GM23338 (cell line): ENCODE results near the gene C14orf93. TPM values are rescaled to one million over a fixed set of nuclear protein-coding genes. Genes with fewer than 3 reads are reported as not detected.

Experiments
- ATAC-seq: fragments of 200-7000 bp; cut with Tn5 transposase; 3 replicates; pipeline ENCODE4 v1.9.1; 2020
- DNase-seq: peaks from one replicate; pipeline ENCODE4 v3.0.0-alpha.2; 2015; ENCODE audit warnings: low spot score
- H2AFZ ChIP-seq: fragments of 200-600 bp; sonication (generic); 2 replicates; pipeline ENCODE4 v1.8.0; 2016; ENCODE audit warnings: antibody characterized with exemption, mild to moderate bottlenecking, moderate library complexity
- H3F3A ChIP-seq: fragments of 200-600 bp; sonication (generic); replicated peaks from 2 replicates; pipeline ENCODE4 v1.8.0; 2017; ENCODE audit warnings: antibody characterized with exemption, mixed run types, low read depth
- H3K27ac ChIP-seq: fragments of 200-600 bp; sonication (generic); 2 replicates; pipeline ENCODE4 v1.6.1; 2016; ENCODE audit warnings: low read depth
- H3K27me3 ChIP-seq: fragments of 200-600 bp; sonication (generic); 2 replicates; pipeline ENCODE4 v1.8.0; 2016; ENCODE audit warnings: mild to moderate bottlenecking, mixed run types, moderate library complexity; ENCODE audit not compliant: insufficient read depth
- H3K36me3 ChIP-seq: fragments of 200-600 bp; sonication (generic); 2 replicates; pipeline ENCODE4 v1.8.0; 2016; ENCODE audit warnings: mild to moderate bottlenecking; ENCODE audit not compliant: insufficient read depth
- H3K4me1 ChIP-seq: fragments of 200-600 bp; sonication (generic); 2 replicates; pipeline ENCODE4 v1.8.0; 2016; ENCODE audit warnings: mild to moderate bottlenecking, moderate library complexity; ENCODE audit not compliant: insufficient read depth
- H3K4me2 ChIP-seq: fragments of 200-600 bp; sonication (generic); 2 replicates; pipeline ENCODE4 v1.7.1; 2017; ENCODE audit warnings: mixed run types
- H3K4me3 ChIP-seq: fragments of 200-600 bp; sonication (generic); 2 replicates; pipeline ENCODE4 v1.6.1; 2016; ENCODE audit warnings: mixed run types
- H3K79me2 ChIP-seq: fragments of 200-600 bp; sonication (generic); replicated peaks from 2 replicates; pipeline ENCODE4 v1.8.0; 2017; ENCODE audit warnings: mild to moderate bottlenecking; ENCODE audit not compliant: insufficient read depth
- H3K9me2 ChIP-seq: fragments of 200-600 bp; sonication (generic); 2 replicates; pipeline ENCODE4 v1.8.0; 2017; ENCODE audit not compliant: insufficient read depth
- H4K20me1 ChIP-seq: fragments of 200-600 bp; sonication (generic); replicated peaks from 2 replicates; pipeline ENCODE4 v1.8.0; 2017; ENCODE audit warnings: mild to moderate bottlenecking; ENCODE audit not compliant: insufficient read depth
- H3K27ac Mint-ChIP-seq: 2 replicates; pipeline ENCODE4 v1.8.0; 2020; ENCODE audit warnings: inconsistent platforms, mild to moderate bottlenecking, moderate library complexity, mixed read lengths
- H3K27me3 Mint-ChIP-seq: 3 replicates; pipeline ENCODE4 v1.8.0; 2022; ENCODE audit warnings: low read depth, mild to moderate bottlenecking, moderate library complexity, mixed read lengths, inconsistent platforms; ENCODE audit not compliant: insufficient read depth, poor library complexity
- H3K36me3 Mint-ChIP-seq: 3 replicates; pipeline ENCODE4 v1.8.0; 2021; ENCODE audit warnings: low read depth, mild to moderate bottlenecking, inconsistent platforms, moderate library complexity, mixed read lengths
- H3K4me1 Mint-ChIP-seq: 3 replicates; pipeline ENCODE4 v1.8.0; 2020; ENCODE audit warnings: mild to moderate bottlenecking, inconsistent platforms, mixed read lengths
- H3K4me3 Mint-ChIP-seq: 3 replicates; pipeline ENCODE4 v1.8.0; 2021; ENCODE audit warnings: moderate library complexity, mild to moderate bottlenecking, inconsistent platforms, mixed read lengths
- H3K9me3 Mint-ChIP-seq: 3 replicates; pipeline ENCODE4 v1.8.0; 2020; ENCODE audit warnings: moderate library complexity, mild to moderate bottlenecking, inconsistent platforms, mixed read lengths
- CREB1 ChIP-seq: fragments of 250-450 bp; sonication (Bioruptor Pico); IDR thresholded peaks from 2 replicates; pipeline ENCODE4 v1.5.0; 2020; ENCODE audit warnings: low read depth, mild to moderate bottlenecking, moderate library complexity
- ETS1 ChIP-seq: IDR thresholded peaks from 2 replicates; pipeline ENCODE4 v1.6.1; 2016; ENCODE audit warnings: antibody characterized with exemption
- EZH2 ChIP-seq: fragments of 200-600 bp; sonication (generic); IDR thresholded peaks from one replicate; pipeline ENCODE4 v1.8.0; 2017; ENCODE audit warnings: antibody characterized with exemption, mild to moderate bottlenecking, low read depth; ENCODE audit not compliant: unreplicated experiment
- EZH2phosphoT487 ChIP-seq: fragments of 200-600 bp; sonication (generic); IDR thresholded peaks from one replicate; pipeline ENCODE4 v1.8.1; 2018; ENCODE audit warnings: antibody characterized with exemption; ENCODE audit not compliant: unreplicated experiment
- JUNB ChIP-seq: IDR thresholded peaks from one replicate; pipeline ENCODE4 v1.6.1; 2016; ENCODE audit warnings: antibody characterized with exemption; ENCODE audit not compliant: unreplicated experiment
- NANOG ChIP-seq: IDR thresholded peaks from 2 replicates; pipeline ENCODE4 v1.6.1; 2016; ENCODE audit warnings: antibody characterized with exemption, borderline replicate concordance
- POLR2AphosphoS5 ChIP-seq: IDR thresholded peaks from 2 replicates; pipeline ENCODE4 v1.6.1; 2016; ENCODE audit warnings: antibody characterized with exemption, low read depth
- ZNF114 ChIP-seq: fragments of 250-450 bp; sonication (Bioruptor Pico); IDR thresholded peaks from 2 replicates; pipeline ENCODE4 v1.5.0; 2020; ENCODE audit warnings: mild to moderate bottlenecking, moderate library complexity
- ZNF331 ChIP-seq: fragments of 250-450 bp; sonication (Bioruptor Pico); IDR thresholded peaks from 2 replicates; pipeline ENCODE4 v1.5.0; 2020; ENCODE audit warnings: low read depth, mild to moderate bottlenecking, moderate library complexity
- polyA plus RNA-seq: library from polyadenylated mRNA; unstranded; fragments of >200 nt; fragmentation: Nextera tagmentation; extraction: Ambion mirVana; gene quantifications from 2 replicates; pipeline ENCODE4 v1.2.1, GENCODE V29; 2016
- total RNA-seq: library from RNA; depleted of rRNA; stranded (reverse); fragments of >200 nt; shearing (Covaris generic); gene quantifications from 2 replicates; pipeline ENCODE4 v1.2.3, GENCODE V29; 2014
- TF ChIP-seq, protein P1 (sequence below), 2 experiments: fragments of 200-600 bp in 1 of 2; sonication (generic) in 1 of 2; conservative IDR thresholded peaks; 2 replicates each; pipeline versions ENCODE4 v1.5.1 to v1.6.1; 2016 to 2017; ENCODE audit warnings: antibody characterized with exemption in 2 of 2, low read depth in 2 of 2, mild to moderate bottlenecking in 2 of 2, moderate library complexity in 1 of 2
- TF ChIP-seq, protein P2 (sequence below): IDR thresholded peaks from one replicate; pipeline ENCODE4 v1.6.1; 2018; ENCODE audit warnings: antibody characterized with exemption; ENCODE audit not compliant: unreplicated experiment
- TF ChIP-seq, protein P3 (sequence below): fragments of 250-450 bp; sonication (Bioruptor Pico); IDR thresholded peaks from 2 replicates; pipeline ENCODE4 v1.5.0; 2020; ENCODE audit warnings: mild to moderate bottlenecking, moderate library complexity

Gene C14orf93
- total and polyA plus RNA-seq, 2 experiments from 2014 or later, result 3.5 to 11.7 TPM

DNA sequence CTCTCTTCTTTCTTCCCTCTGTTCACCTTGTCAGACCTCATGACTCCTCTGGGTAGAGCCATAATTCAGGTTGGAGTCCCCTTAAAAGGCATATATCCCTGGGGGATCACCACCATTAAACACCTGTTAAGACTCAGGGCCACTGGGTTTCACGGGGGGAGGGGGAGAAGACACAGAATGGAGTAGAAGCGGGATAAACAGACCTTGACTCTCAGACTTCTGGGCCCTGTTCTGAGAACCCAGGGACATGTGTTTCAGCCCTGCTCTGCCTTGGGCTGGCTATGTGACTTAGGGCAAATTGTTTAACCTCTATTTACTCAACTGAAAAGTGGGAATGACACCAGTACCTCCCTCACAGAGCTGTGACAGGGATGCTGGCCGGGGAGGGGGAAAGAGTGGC lies 42.7 kb upstream of the C14orf93 start:
- H3K36me3 ChIP-seq, result no peaks in the 10 kb centered on the region
- no peak overlapping the region for H3K27ac ChIP-seq
- Mint-ChIP-seq H3K4me3 (no peak overlapping the region), H3K4me1 (peaks cover 13% of the 10 kb centered on the region), H3K36me3 (peaks cover 20% of the 10 kb centered on the region), H3K9me3 (no peaks in the 10 kb centered on the region; the same call in 2 of the 3 replicates), H3K27me3 (peaks cover 7% of the 10 kb centered on the region), H3K27ac (no peak overlapping the region)
- H3F3A ChIP-seq, result no peaks in the 10 kb centered on the region; the same call in 1 of the 2 replicates
- no peaks in the 10 kb centered on the region for H3K79me2 ChIP-seq
- no peak overlapping the region for H3K4me3 ChIP-seq
- peaks cover 11% of the 10 kb centered on the region; the same call in 1 of the 2 replicates for H3K4me1 ChIP-seq
- ATAC-seq, result no peak
- H3K4me2 ChIP-seq, result no peak overlapping the region
- peaks cover 4% of the 10 kb centered on the region; the same call in 1 of the 2 replicates for H3K27me3 ChIP-seq
- H4K20me1 ChIP-seq, result no peaks in the 10 kb centered on the region
- H2AFZ ChIP-seq, result no peak overlapping the region
- H3K9me2 ChIP-seq, result no peaks in the 10 kb centered on the region
- no peak for DNase-seq
- TF ChIP-seq ETS1 (no peak), ZNF331 (no peak), POLR2AphosphoS5 (no peak), EZH2 (no peak), NANOG (no peak), JUNB (no peak), CREB1 (no peak), EZH2phosphoT487 (no peak), ZNF114 (CRISPR knock-in tag) (no peak)
- TF ChIP-seq, protein P1, sequence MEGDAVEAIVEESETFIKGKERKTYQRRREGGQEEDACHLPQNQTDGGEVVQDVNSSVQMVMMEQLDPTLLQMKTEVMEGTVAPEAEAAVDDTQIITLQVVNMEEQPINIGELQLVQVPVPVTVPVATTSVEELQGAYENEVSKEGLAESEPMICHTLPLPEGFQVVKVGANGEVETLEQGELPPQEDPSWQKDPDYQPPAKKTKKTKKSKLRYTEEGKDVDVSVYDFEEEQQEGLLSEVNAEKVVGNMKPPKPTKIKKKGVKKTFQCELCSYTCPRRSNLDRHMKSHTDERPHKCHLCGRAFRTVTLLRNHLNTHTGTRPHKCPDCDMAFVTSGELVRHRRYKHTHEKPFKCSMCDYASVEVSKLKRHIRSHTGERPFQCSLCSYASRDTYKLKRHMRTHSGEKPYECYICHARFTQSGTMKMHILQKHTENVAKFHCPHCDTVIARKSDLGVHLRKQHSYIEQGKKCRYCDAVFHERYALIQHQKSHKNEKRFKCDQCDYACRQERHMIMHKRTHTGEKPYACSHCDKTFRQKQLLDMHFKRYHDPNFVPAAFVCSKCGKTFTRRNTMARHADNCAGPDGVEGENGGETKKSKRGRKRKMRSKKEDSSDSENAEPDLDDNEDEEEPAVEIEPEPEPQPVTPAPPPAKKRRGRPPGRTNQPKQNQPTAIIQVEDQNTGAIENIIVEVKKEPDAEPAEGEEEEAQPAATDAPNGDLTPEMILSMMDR (conservative IDR thresholded peaks at IDR 0.05; ENCODE audit: low read depth in 2 of 2), result no peak
- TF ChIP-seq, protein P2, sequence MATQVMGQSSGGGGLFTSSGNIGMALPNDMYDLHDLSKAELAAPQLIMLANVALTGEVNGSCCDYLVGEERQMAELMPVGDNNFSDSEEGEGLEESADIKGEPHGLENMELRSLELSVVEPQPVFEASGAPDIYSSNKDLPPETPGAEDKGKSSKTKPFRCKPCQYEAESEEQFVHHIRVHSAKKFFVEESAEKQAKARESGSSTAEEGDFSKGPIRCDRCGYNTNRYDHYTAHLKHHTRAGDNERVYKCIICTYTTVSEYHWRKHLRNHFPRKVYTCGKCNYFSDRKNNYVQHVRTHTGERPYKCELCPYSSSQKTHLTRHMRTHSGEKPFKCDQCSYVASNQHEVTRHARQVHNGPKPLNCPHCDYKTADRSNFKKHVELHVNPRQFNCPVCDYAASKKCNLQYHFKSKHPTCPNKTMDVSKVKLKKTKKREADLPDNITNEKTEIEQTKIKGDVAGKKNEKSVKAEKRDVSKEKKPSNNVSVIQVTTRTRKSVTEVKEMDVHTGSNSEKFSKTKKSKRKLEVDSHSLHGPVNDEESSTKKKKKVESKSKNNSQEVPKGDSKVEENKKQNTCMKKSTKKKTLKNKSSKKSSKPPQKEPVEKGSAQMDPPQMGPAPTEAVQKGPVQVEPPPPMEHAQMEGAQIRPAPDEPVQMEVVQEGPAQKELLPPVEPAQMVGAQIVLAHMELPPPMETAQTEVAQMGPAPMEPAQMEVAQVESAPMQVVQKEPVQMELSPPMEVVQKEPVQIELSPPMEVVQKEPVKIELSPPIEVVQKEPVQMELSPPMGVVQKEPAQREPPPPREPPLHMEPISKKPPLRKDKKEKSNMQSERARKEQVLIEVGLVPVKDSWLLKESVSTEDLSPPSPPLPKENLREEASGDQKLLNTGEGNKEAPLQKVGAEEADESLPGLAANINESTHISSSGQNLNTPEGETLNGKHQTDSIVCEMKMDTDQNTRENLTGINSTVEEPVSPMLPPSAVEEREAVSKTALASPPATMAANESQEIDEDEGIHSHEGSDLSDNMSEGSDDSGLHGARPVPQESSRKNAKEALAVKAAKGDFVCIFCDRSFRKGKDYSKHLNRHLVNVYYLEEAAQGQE, result no peak
- TF ChIP-seq, protein P3, sequence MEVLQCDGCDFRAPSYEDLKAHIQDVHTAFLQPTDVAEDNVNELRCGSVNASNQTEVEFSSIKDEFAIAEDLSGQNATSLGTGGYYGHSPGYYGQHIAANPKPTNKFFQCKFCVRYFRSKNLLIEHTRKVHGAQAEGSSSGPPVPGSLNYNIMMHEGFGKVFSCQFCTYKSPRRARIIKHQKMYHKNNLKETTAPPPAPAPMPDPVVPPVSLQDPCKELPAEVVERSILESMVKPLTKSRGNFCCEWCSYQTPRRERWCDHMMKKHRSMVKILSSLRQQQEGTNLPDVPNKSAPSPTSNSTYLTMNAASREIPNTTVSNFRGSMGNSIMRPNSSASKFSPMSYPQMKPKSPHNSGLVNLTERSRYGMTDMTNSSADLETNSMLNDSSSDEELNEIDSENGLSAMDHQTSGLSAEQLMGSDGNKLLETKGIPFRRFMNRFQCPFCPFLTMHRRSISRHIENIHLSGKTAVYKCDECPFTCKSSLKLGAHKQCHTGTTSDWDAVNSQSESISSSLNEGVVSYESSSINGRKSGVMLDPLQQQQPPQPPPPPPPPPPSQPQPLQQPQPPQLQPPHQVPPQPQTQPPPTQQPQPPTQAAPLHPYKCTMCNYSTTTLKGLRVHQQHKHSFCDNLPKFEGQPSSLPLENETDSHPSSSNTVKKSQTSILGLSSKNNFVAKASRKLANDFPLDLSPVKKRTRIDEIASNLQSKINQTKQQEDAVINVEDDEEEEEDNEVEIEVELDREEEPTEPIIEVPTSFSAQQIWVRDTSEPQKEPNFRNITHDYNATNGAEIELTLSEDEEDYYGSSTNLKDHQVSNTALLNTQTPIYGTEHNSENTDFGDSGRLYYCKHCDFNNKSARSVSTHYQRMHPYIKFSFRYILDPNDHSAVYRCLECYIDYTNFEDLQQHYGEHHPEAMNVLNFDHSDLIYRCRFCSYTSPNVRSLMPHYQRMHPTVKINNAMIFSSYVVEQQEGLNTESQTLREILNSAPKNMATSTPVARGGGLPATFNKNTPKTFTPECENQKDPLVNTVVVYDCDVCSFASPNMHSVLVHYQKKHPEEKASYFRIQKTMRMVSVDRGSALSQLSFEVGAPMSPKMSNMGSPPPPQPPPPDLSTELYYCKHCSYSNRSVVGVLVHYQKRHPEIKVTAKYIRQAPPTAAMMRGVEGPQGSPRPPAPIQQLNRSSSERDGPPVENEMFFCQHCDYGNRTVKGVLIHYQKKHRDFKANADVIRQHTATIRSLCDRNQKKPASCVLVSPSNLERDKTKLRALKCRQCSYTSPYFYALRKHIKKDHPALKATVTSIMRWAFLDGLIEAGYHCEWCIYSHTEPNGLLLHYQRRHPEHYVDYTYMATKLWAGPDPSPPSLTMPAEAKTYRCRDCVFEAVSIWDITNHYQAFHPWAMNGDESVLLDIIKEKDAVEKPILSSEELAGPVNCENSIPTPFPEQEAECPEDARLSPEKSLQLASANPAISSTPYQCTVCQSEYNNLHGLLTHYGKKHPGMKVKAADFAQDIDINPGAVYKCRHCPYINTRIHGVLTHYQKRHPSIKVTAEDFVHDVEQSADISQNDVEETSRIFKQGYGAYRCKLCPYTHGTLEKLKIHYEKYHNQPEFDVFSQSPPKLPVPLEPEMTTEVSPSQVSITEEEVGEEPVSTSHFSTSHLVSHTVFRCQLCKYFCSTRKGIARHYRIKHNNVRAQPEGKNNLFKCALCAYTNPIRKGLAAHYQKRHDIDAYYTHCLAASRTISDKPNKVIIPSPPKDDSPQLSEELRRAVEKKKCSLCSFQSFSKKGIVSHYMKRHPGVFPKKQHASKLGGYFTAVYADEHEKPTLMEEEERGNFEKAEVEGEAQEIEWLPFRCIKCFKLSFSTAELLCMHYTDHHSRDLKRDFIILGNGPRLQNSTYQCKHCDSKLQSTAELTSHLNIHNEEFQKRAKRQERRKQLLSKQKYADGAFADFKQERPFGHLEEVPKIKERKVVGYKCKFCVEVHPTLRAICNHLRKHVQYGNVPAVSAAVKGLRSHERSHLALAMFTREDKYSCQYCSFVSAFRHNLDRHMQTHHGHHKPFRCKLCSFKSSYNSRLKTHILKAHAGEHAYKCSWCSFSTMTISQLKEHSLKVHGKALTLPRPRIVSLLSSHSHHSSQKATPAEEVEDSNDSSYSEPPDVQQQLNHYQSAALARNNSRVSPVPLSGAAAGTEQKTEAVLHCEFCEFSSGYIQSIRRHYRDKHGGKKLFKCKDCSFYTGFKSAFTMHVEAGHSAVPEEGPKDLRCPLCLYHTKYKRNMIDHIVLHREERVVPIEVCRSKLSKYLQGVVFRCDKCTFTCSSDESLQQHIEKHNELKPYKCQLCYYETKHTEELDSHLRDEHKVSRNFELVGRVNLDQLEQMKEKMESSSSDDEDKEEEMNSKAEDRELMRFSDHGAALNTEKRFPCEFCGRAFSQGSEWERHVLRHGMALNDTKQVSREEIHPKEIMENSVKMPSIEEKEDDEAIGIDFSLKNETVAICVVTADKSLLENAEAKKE (CRISPR knock-in tag), result no peak
